ENCODE results near the gene ARHGAP26. TPM values are rescaled to one million over a fixed set of nuclear protein-coding genes. Genes with fewer than 3 reads are reported as not detected.

The ARHGAP26 gene
- total and polyA plus RNA-seq, 2 of the 4 experiments (the other 2 are of a cell fraction) = 0.54 to 0.56 TPM

DNA sequence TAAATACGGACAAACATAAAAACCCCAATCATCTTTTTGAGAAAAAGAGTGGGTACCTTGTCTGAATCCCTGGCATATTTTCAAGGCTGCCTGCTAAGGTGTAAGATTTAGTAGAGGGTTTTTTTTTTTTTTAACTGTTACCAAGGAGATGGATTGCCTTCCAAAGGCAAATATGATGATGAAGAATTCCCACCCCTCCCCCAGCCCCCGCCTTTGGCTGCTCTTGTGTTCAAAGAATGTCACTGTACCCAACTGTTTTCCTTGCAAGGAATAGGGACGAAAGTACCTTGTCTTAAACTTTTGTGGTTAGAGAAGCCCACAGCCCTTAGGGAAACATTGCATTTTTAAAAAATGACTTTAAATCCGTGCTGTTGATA is 31.3 kb downstream of the ARHGAP26 start:
- H3K56ac ChIP-seq (ENCODE audit: extremely low read depth, insufficient read depth, low read length) = no peak overlapping the region
- no peak overlapping the region for H4K91ac ChIP-seq (ENCODE audit: insufficient read depth, low read depth, low read length)
- H4K20me1 ChIP-seq (ENCODE audit: insufficient read depth, low read length) = no peaks in the 10 kb centered on the region
- ChIA-PET CTCF (no interaction called here), POLR2A (ENCODE audit: unreplicated experiment) (no interaction called here)
- intact Hi-C loops (cut with micrococcal nuclease) = no loop called here
- peaks cover 26% of the 10 kb centered on the region for H3K27me3 ChIP-seq (ENCODE audit: control insufficient read depth, insufficient read depth, low read length)
- H2AK9ac ChIP-seq (replicated peaks; ENCODE audit: low read depth, low read length, poor library complexity) = no peak overlapping the region
- H2BK5ac ChIP-seq (ENCODE audit: low read depth, low read length, poor library complexity, severe bottlenecking) = no peak overlapping the region
- H2BK120ac ChIP-seq (ENCODE audit: low read depth, low read length) = no peak overlapping the region
- dilution Hi-C loops (cut with HindIII; ENCODE audit: low sequenced_read_pairs, unreplicated experiment) = no loop called here
- no peak overlapping the region for H3K4ac ChIP-seq (ENCODE audit: low read depth, low read length)
- no peak overlapping the region for H3K14ac ChIP-seq (replicated peaks; ENCODE audit: low read depth, low read length)
- H2AFZ ChIP-seq (replicated peaks; ENCODE audit: low read length, poor library complexity) = no peak overlapping the region
- 0 out of 2 replicates have a peak, but pooled peaks cover 2% of the 10 kb centered on the region for H3K9me1 ChIP-seq (ENCODE audit: insufficient read depth, low read length)
- no peak overlapping the region for H3K23ac ChIP-seq (ENCODE audit: low read depth, low read length)
- no peak overlapping the region for H3K4me3 ChIP-seq (ENCODE audit: insufficient read depth, low read depth, low read length)
- no peaks in the 10 kb centered on the region for H3K36me3 ChIP-seq (ENCODE audit: control insufficient read depth, insufficient read depth, low read length)
- ATAC-seq (ENCODE audit: low read depth) (no peak), DNase-seq (no peak)
- H2AK5ac ChIP-seq (ENCODE audit: low read depth, low read length) = no peak overlapping the region
- BruUV-seq (replicated peaks) = no TSS peak
- no peak overlapping the region for H3K9ac ChIP-seq (ENCODE audit: low read depth, low read length)
- in situ Hi-C loops (cut with MboI; ENCODE audit: low sequenced_read_pairs) = no loop called here
- no peak overlapping the region for H3K27ac ChIP-seq (ENCODE audit: insufficient read depth, low read length)
- no peak overlapping the region for H3K4me2 ChIP-seq (ENCODE audit: low read depth, low read length)
- H2BK20ac ChIP-seq (ENCODE audit: low read depth, low read length) = no peak overlapping the region
- H3K9me3 ChIP-seq (ENCODE audit: control insufficient read depth, insufficient read depth, low read length) = no peaks in the 10 kb centered on the region; the same call in 1 of the 2 replicates
- TF ChIP-seq MXI1 (IDR thresholded peaks at IDR 0.05; ENCODE audit: borderline replicate concordance, low read depth, low read length) (no peak), FOS (IDR thresholded peaks at IDR 0.05; ENCODE audit: low read depth, low read length) (no peak), RCOR1 (IDR thresholded peaks at IDR 0.05; ENCODE audit: insufficient replicate concordance, low read length) (no peak), NFE2L2 (IDR thresholded peaks at IDR 0.05; ENCODE audit: low read depth, low read length) (no peak), MAZ (IDR thresholded peaks at IDR 0.05; ENCODE audit: borderline replicate concordance, low read depth, low read length) (no peak), POLR2A (IDR thresholded peaks at IDR 0.05; ENCODE audit: low read depth, low read length) (no peak), SMC3 (IDR thresholded peaks at IDR 0.05; ENCODE audit: low read depth, low read length) (no peak), CEBPB (IDR thresholded peaks at IDR 0.05; ENCODE audit: low read depth, low read length) (no peak), CHD1 (IDR thresholded peaks at IDR 0.05; ENCODE audit: low read depth, low read length) (no peak), MAFK (IDR thresholded peaks at IDR 0.05; ENCODE audit: low read depth, low read length) (no peak), BHLHE40 (IDR thresholded peaks at IDR 0.05; ENCODE audit: low read depth, low read length) (no peak), RFX5 (IDR thresholded peaks at IDR 0.05; ENCODE audit: low read depth, low read length) (no peak), RAD21 (IDR thresholded peaks at IDR 0.05; ENCODE audit: low read length) (no peak)
- TF ChIP-seq, protein P1, sequence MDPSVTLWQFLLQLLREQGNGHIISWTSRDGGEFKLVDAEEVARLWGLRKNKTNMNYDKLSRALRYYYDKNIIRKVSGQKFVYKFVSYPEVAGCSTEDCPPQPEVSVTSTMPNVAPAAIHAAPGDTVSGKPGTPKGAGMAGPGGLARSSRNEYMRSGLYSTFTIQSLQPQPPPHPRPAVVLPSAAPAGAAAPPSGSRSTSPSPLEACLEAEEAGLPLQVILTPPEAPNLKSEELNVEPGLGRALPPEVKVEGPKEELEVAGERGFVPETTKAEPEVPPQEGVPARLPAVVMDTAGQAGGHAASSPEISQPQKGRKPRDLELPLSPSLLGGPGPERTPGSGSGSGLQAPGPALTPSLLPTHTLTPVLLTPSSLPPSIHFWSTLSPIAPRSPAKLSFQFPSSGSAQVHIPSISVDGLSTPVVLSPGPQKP (IDR thresholded peaks at IDR 0.05; ENCODE audit: borderline replicate concordance, low read depth, low read length) = no peak
- TF ChIP-seq, protein P2, sequence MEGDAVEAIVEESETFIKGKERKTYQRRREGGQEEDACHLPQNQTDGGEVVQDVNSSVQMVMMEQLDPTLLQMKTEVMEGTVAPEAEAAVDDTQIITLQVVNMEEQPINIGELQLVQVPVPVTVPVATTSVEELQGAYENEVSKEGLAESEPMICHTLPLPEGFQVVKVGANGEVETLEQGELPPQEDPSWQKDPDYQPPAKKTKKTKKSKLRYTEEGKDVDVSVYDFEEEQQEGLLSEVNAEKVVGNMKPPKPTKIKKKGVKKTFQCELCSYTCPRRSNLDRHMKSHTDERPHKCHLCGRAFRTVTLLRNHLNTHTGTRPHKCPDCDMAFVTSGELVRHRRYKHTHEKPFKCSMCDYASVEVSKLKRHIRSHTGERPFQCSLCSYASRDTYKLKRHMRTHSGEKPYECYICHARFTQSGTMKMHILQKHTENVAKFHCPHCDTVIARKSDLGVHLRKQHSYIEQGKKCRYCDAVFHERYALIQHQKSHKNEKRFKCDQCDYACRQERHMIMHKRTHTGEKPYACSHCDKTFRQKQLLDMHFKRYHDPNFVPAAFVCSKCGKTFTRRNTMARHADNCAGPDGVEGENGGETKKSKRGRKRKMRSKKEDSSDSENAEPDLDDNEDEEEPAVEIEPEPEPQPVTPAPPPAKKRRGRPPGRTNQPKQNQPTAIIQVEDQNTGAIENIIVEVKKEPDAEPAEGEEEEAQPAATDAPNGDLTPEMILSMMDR (conservative IDR thresholded peaks at IDR 0.05; ENCODE audit: low read depth, low read length) = no peak
- TF ChIP-seq, protein P3, sequence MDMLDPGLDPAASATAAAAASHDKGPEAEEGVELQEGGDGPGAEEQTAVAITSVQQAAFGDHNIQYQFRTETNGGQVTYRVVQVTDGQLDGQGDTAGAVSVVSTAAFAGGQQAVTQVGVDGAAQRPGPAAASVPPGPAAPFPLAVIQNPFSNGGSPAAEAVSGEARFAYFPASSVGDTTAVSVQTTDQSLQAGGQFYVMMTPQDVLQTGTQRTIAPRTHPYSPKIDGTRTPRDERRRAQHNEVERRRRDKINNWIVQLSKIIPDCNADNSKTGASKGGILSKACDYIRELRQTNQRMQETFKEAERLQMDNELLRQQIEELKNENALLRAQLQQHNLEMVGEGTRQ (IDR thresholded peaks at IDR 0.05; ENCODE audit: low read depth, low read length) = no peak
- no peak overlapping the region for H3K18ac ChIP-seq (ENCODE audit: low read depth, low read length)
- H3K79me1 ChIP-seq (ENCODE audit: low read depth in 1 of 2, low read length in 2 of 2) = no peaks in the 10 kb centered on the region
- no peak overlapping the region for H4K8ac ChIP-seq (ENCODE audit: low read depth in 2 of 2, low read length in 2 of 2)
- no peak overlapping the region for H2BK15ac ChIP-seq (ENCODE audit: low read depth, low read length)
- 100% methylated on average over 1 of the region's 4 CpGs; no CpG with 5 or more reads in 1 of the 2 experiments for WGBS, 2 experiments (ENCODE audit: extremely low coverage in 2 of 2, insufficient read length in 1 of 2)
- no peaks in the 10 kb centered on the region for H3K4me1 ChIP-seq (ENCODE audit: control insufficient read depth, insufficient read depth, low read length)
- H4K5ac ChIP-seq (ENCODE audit: low read depth, low read length) = no peak overlapping the region
